Choroid plexus epithelial cell (primary cell): ENCODE measurements around the gene ATP2B1.
A peak's percentile ranks its signal among the peaks of the same experiment; 100 is the strongest.

Experiments
- DNase-seq: peaks from one replicate; pipeline ENCODE4 v3.0.0-alpha.2; 2010; ENCODE audit warnings: low read depth
- H3K4me3 ChIP-seq: 2 replicates; pipeline ENCODE4 v1.5.1; 2011; ENCODE audit warnings: low read depth, mild to moderate bottlenecking, control low read depth, low read length, moderate library complexity
- CTCF ChIP-seq: conservative IDR thresholded peaks from 2 replicates; pipeline ENCODE4 v1.5.1; 2011; ENCODE audit warnings: low read depth, mild to moderate bottlenecking, control low read depth, inconsistent platforms, low read length, moderate library complexity

Gene ATP2B1

DNA sequence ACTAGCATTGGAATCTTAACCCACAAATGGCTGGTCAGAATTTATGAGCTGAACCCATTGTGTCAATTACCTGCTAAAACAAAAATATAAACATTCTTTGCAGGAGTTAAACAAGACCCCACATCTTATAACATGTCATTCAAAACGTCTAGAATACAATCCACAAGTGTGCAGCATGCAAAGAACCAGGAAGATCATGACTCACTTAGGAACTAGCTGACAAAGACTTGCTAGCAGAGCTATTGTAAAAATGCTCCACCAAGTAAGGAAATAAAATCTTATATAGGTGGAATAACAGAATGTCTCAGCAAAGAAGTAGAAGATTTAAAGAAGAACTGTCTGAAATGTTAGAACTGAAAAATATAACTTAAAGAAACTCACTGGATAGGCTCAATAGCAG, 156.3 kb downstream of the ATP2B1 start:
- DNase-seq, result peak; percentile 44
- no peak overlapping the region for H3K4me3 ChIP-seq
- TF ChIP-seq CTCF, result no peak

DNA sequence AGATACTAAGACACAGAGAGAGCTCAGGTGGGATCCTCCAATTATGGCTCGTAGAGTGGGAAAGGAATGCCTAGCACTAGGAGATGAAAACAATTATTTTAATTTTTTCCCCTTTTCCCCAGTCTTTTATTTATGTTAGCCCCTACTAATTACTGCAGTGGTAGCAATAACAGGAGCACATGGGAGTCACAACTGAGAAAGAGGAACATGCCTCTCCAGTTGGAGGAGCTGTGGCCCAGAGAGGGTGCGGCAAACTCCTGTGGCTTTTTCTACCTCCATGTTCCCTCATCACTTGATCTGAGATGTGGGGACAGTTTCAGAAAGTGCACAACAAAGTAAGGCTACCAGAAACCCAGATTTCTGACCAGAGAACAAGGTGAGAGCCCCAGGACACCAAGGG, 156.9 kb downstream of the ATP2B1 start:
- no peak for TF ChIP-seq CTCF
- no peak for DNase-seq
- no peak overlapping the region for H3K4me3 ChIP-seq

DNA sequence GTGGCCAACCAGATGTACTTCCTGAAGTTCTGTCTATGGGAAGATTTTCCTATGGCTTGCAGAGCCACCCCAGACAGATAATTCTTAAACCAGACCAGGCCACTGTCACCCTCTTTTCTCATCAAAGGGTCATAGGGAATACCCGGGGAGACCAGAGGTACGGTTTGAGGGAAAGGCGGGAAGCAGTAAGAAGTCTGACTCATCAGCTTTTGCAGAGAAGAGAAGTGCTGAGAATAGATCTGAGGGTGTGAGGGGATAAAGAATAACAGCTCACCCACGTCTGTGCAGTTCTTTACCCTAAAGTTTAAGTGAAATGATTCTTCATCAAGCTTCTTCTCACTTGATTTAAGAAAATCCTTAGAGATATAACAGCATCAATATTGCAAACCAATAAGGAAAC, 161.5 kb downstream of the ATP2B1 start:
- H3K4me3 ChIP-seq, result no peak overlapping the region
- no peak for TF ChIP-seq CTCF
- DNase-seq, result no peak

DNA sequence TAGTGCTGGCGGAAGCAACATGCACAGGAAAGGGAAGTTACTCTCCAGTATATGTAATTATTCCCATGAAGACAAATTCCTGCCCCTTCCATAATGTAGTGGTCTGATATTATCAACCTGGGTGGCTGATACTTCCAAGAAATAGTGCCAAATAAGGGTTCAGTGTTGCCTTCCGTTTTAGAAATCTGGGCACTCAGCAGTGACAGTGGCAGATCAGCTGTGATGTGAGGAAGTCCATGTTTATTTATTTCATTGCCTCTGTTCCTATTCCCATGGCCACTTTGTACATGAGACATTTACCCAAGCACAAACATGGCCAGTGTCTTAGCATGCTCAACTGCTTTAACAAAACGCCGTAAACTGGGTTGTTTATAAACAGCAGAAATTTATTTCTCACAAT, 162.5 kb downstream of the ATP2B1 start:
- no peak for DNase-seq
- TF ChIP-seq CTCF, result no peak

DNA sequence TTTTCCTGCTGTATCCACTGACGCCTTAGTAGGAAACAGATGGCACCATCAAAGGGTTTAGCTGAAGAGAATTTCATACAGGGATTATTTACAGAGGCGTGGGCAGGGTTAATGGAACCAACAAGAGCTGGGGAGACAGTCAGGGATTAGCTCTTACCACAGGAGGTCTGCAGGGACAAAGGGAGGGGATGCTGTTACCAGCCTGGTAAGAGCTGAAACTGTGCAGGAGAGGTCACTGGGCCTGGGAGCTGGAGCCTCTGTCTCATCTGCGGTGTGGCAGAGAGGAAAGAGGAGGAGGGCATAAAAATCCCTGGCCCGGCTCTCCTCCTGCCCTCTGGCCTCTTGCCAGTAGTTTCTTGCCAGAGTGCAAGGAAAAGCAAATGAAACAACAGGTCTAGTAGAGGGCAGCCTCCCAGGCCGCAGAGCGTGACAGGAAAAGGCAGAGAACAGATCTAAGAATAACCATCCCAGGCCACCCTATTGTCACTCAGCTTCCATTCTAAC, 163.9 kb downstream of the ATP2B1 start:
- no peak overlapping the region for H3K4me3 ChIP-seq
- no peak for TF ChIP-seq CTCF
- peak; percentile 42 for DNase-seq

More for the DNA sequence above, 162.5 kb downstream of the ATP2B1 start:
- no peak overlapping the region for H3K4me3 ChIP-seq

DNA sequence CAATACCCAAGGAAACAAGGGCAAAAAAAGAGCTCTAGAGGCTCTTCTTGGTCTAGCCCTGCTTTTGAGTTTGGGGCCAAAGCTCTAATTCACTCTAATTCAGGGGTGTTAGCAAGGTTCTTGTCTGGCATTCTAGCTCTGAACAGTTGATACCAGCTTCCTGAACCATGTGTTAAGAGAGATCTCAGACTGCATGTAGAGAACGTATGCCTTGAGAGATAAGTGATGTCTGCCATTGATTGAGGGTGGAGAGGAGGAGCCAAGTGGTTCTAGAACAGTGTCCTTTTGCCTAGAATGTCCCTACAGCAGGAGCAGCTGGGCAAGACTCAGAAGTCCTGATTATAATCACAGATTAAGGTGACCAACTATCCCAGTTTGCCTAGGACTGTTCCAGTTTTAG, 164.6 kb downstream of the ATP2B1 start:
- H3K4me3 ChIP-seq, result no peak overlapping the region
- DNase-seq, result no peak
- TF ChIP-seq CTCF, result no peak

DNA sequence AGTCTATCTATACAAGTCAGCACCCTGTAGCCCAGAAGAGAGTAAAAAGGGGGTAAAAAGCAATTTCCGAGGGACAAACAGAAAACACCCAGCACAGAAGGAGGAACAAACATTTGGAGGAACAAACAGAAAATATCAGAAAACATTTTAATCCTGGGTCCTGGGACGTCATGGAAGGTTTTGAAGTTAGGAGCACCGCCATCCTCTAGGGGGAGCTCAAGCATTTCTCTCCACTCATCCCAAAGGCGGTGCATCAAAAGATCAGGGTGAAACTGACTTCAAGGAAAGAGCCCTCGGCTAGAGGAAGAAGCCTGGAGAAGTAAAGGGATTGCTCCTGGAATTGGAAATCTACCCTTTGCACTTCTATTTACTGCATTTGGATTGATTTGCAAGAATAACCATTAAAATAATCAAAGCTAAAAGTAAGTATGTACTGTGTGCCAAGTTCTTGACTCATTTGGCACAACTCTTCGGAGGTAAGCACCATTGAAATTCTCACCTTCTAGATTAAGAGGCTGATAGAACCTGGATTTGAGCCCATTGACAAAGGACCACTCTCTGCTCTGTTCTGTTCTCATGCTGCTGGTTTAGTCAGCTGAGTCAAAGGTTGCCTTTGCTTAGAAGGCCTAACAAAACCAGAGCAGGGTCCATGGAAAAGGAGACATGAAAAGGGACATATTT, 165.6 kb downstream of the ATP2B1 start:
- H3K4me3 ChIP-seq, result no peak overlapping the region
- peak; percentile 95 for TF ChIP-seq CTCF

More for the DNA sequence above, 165.6 kb downstream of the ATP2B1 start:
- DNase-seq, result peak; percentile 93
